ENCODE data around the gene STKLD1.
"Not testable (repeated sequence)": the region's sequence is repeated elsewhere in the genome, so short reads cannot be mapped to it uniquely, and the experiment has no call there.

STKLD1 gene

DNA sequence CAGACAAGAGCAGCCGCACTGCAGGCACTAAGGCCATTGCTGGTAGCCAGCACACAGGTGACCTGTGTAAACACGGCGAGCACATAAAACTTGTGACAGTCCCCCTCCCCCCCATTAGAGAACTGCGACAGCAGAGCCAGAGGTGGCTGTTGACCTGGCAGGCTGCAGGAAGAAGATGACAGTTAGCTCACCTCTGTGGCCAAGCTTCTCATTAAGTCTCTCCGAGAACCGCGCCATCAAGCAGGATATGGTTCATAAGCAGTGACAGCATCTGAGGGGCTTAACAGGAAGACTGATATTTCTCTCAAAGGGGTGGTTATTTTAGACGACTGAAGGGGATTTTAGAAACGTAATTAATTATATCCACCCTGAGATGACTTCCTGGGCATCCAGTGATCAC is 5.5 kb upstream of the STKLD1 start:
- no peak for DNase-seq (ENCODE audit: low read depth)
- TF ChIP-seq, protein P1, sequence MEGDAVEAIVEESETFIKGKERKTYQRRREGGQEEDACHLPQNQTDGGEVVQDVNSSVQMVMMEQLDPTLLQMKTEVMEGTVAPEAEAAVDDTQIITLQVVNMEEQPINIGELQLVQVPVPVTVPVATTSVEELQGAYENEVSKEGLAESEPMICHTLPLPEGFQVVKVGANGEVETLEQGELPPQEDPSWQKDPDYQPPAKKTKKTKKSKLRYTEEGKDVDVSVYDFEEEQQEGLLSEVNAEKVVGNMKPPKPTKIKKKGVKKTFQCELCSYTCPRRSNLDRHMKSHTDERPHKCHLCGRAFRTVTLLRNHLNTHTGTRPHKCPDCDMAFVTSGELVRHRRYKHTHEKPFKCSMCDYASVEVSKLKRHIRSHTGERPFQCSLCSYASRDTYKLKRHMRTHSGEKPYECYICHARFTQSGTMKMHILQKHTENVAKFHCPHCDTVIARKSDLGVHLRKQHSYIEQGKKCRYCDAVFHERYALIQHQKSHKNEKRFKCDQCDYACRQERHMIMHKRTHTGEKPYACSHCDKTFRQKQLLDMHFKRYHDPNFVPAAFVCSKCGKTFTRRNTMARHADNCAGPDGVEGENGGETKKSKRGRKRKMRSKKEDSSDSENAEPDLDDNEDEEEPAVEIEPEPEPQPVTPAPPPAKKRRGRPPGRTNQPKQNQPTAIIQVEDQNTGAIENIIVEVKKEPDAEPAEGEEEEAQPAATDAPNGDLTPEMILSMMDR (IDR thresholded peaks at IDR 0.05; ENCODE audit: insufficient read depth, low read depth, low read length, missing control alignments), result no peak
- H3K4me3 ChIP-seq (ENCODE audit: low read length), result no peak overlapping the region

DNA sequence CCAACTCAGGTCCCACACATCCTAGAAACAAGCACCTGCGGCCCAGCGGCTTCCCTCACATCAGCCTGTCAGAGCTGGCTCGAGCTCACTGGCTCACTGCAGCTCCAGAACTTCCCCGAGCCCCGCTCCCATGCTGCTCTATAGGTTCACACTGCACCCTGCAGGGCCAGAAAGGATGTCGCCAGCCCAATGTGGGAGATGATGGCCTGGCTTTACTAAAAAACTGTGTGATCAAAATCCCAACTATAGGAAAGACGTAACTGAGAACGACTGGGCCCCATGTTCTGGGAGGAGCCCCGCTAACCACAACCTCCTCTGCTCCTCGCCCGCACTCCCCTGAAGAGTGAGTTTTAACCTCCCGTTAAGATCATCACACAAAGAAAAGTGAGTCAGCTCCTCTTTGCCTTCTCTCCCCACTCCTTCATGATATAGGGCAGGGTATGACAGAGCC is 4.9 kb upstream of the STKLD1 start:
- TF ChIP-seq, protein P1 (IDR thresholded peaks at IDR 0.05; ENCODE audit: insufficient read depth, low read depth, low read length, missing control alignments), result peak; percentile 13
- DNase-seq (ENCODE audit: low read depth), result peak; percentile 18
- H3K4me3 ChIP-seq (ENCODE audit: low read length), result no peak overlapping the region

DNA sequence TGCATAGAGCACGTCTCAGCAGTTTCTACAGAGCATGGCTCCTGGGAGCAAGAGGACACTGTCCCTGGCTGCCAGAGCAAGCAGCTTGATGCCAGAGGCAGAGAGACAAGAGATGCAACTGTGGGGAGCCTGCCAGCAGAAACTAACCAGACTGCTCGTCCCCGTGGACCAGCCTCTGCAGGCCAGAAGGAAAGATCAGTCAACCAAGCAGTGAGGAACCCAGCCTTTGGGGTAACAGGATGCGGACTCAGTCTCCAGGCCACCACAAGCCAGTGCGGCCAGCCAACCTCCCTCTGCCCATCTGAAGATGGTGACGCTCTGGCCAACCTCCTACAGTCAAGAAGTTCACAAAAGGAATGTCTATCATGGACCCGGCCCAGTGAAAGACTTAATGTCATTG is 4.0 kb upstream of the STKLD1 start:
- H3K4me3 ChIP-seq (ENCODE audit: low read length), result no peak overlapping the region
- TF ChIP-seq, protein P1 (IDR thresholded peaks at IDR 0.05; ENCODE audit: insufficient read depth, low read depth, low read length, missing control alignments), result no peak
- no peak for DNase-seq (ENCODE audit: low read depth)

DNA sequence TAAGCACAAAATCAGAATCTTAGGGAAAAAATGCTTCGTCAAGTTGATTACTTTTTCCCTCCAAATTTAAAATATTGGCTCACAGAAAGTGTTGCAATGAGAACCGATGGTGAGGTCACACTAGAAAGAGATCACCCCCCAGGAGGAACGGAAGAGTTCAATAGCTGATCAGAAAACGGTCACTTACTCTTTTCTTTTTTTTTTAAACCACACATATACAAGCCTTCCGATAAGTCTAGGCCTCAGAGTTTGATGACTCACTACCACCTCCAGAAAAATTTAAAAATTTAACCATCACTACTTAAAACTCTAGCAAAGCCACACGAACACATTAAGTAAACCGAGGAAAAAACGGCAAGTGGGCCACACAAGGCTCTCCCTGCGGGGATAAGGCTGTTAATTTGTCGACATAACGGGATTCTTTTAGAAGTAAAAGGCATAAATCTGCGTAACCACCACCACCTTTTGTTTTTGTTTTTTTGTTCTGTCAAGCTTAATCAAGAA is 1.5 kb upstream of the STKLD1 start:
- TF ChIP-seq, protein P1 (IDR thresholded peaks at IDR 0.05; ENCODE audit: insufficient read depth, low read depth, low read length, missing control alignments), result no peak
- DNase-seq (ENCODE audit: low read depth), result peak; percentile 28
- peak overlapping the region; percentile 81 for H3K4me3 ChIP-seq (ENCODE audit: low read length)

DNA sequence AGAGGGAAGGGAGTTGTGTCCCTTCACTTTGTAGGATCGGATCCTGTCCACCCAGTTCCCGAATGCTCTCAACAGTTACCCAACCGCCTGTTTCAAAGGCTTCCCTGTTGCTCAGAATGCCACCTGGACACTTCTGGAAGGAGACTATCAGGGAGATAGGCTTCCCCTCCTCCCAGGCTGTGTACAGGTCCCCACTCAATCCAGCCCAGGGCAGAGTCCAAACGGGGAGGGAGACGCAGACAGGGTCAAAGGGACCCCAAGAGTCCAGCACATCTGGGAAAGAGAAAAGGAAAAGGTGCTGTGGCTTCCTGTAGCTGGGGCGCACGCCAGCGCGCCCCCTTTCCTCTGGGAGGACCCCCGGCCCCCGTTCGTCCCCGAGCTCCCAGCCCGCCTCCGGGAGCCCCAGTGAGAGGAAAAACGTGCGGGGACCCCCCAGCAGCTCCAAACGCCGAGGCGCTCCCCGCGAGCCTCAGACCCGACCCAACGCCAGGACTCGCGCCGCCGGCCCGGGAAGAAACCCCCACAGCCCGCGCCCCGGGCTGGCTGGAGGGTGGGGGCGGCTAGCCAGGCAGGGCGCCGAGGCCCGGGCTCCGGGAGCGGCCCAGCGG is 946 bp upstream of the STKLD1 start:
- H3K4me3 ChIP-seq (ENCODE audit: low read length), result peak overlapping the region; percentile 81
- TF ChIP-seq, protein P1 (IDR thresholded peaks at IDR 0.05; ENCODE audit: insufficient read depth, low read depth, low read length, missing control alignments), result no peak
- DNase-seq (ENCODE audit: low read depth), result peak; percentile 60

DNA sequence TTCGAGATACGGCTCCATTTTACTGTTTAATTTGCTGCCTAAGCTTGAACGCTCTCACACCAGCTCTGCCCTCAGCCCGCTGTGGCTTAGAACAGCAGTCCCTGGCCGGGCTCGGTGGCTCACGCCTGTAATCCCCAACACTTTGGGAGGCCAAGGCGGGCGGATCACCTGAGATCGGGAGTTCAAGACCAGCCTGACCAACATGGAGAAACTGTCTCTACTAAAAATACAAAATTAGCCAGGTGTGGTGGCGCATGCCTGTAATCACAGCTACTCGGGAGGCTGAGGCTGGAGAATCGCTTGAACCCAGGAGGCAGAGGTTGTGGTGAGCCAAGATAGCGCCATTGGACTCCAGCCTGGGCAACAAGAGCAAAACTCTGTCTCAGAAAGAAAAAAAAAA is 1.1 kb downstream of the STKLD1 start:
- DNase-seq (ENCODE audit: low read depth); H3K4me3 ChIP-seq (ENCODE audit: low read length): not testable (repeated sequence)

DNA sequence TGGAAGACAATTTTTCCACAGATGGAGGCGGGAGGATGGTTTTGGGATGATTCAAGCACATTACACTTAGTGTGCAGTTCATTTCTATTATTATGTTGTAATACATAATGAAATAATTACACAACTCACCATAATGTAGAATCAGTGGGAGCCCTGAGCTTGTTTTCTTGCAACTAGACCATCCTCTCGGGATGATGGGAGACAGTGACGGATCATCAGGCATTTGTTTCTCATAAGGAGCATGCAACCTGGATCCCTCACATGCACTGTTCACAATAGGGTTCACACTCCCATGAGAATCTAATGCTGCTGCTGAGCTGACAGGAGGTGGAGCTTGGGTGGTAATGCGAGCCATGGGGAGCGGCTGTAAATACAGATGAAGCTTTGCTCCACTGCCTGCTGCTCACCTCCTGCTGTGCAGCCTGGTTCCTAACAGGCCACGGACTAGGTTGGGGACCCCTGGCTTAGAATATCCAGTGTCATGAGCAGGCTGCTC is 1.6 kb downstream of the STKLD1 start:
- TF ChIP-seq, protein P1 (IDR thresholded peaks at IDR 0.05; ENCODE audit: insufficient read depth, low read depth, low read length, missing control alignments), result no peak
- peak; percentile 56 for DNase-seq (ENCODE audit: low read depth)
- H3K4me3 ChIP-seq (ENCODE audit: low read length), result no peak overlapping the region
